BLaER1 treated with 17β-estradiol and CSF1 and Interleukin-3, amounts not matched to agents 10 nM and 100 nM (cell line): Measurements from ENCODE around the gene EPHA2.

Experiments
- H3K27ac ChIP-seq, 11 experiments: shearing (Covaris generic); formaldehyde crosslinking; 2 replicates each; pipeline ENCODE4 v1.8.1; 2022
- H3K27me3 ChIP-seq, 11 experiments: shearing (Covaris generic); formaldehyde crosslinking; 2 replicates each; pipeline ENCODE4 v1.8.1; 2022
- H3K36me3 ChIP-seq, 11 experiments: shearing (Covaris generic); formaldehyde crosslinking; 2 replicates each; pipeline ENCODE4 v1.8.1; 2022
- H3K4me1 ChIP-seq, 10 experiments: shearing (Covaris generic); formaldehyde crosslinking; 2 replicates each; pipeline ENCODE4 v1.8.1; 2022
- H3K4me2 ChIP-seq, 11 experiments: shearing (Covaris generic); formaldehyde crosslinking; 2 replicates each; pipeline ENCODE4 v1.8.1; 2022
- H3K4me3 ChIP-seq, 10 experiments: shearing (Covaris generic); formaldehyde crosslinking; 2 replicates each; pipeline ENCODE4 v1.8.1; 2022
- H3K9ac ChIP-seq, 11 experiments: shearing (Covaris generic); formaldehyde crosslinking; 2 replicates each; pipeline ENCODE4 v1.8.1; 2022
- H3K9me3 ChIP-seq, 11 experiments: shearing (Covaris generic); formaldehyde crosslinking; replicated peaks in 1 of 11; 2 replicates each; pipeline ENCODE4 v1.8.1; 2022
- H4K20me1 ChIP-seq, 11 experiments: shearing (Covaris generic); formaldehyde crosslinking; 2 replicates each; pipeline ENCODE4 v1.8.1; 2022
- Cebpa-rat ChIP-seq, 11 experiments: shearing (Covaris generic); IDR thresholded peaks; 2 replicates each; pipeline ENCODE4 v1.8.1; 2022

The EPHA2 gene

GRCh38 chr1:16158993-16159831 is 3.3 kb upstream of the EPHA2 start:
- Histone ChIP-seq H3K27me3 (peaks cover 29 to 66% (median 48%) of the 10 kb centered on the region in 11 experiments), H3K9me3 (no peaks in the 10 kb centered on the region), H3K4me3 (no peak overlapping the region), H3K4me2 (peak overlapping the region; percentile 77 to 100 (median 97); a peak in 21 of 22 replicates), H4K20me1 (peaks cover 0 to 43% (median 27%) of the 10 kb centered on the region in 11 experiments; a peak in 11 of 22 replicates), H3K27ac (no peak overlapping the region), H3K9ac (no peak overlapping the region), H3K4me1 (peaks cover 76 to 100% (median 89%) of the 10 kb centered on the region in 10 experiments), H3K36me3 (no peaks in the 10 kb centered on the region)
- no peak for TF ChIP-seq Cebpa-rat (IDR thresholded peaks at IDR 0.05)

GRCh38 chr1:16158025-16158424 is 2.2 kb upstream of the EPHA2 start:
- Histone ChIP-seq H3K9ac (no peak overlapping the region; a peak in 1 of 22 replicates), H3K4me1 (peaks cover 85 to 100% (median 89%) of the 10 kb centered on the region in 10 experiments)
- TF ChIP-seq Cebpa-rat (IDR thresholded peaks at IDR 0.05): peak in 1 of 11 experiments; percentile 2; a peak in 1 of 22 replicates

GRCh38 chr1:16156848-16157495 is 1.1 kb upstream of the EPHA2 start:
- Histone ChIP-seq H3K27ac (no peak overlapping the region), H3K4me3 (peak overlapping the region in 3 of 10 experiments; percentile 10 to 31 (median 30); a peak in 2 of 20 replicates), H3K9ac (no peak overlapping the region), H3K9me3 (no peaks in the 10 kb centered on the region), H3K36me3 (no peaks in the 10 kb centered on the region), H3K4me2 (peak overlapping the region; percentile 77 to 100 (median 97)), H3K4me1 (peaks cover 84 to 100% (median 89%) of the 10 kb centered on the region in 10 experiments), H4K20me1 (peaks cover 0 to 57% (median 32%) of the 10 kb centered on the region in 11 experiments; a peak in 11 of 22 replicates), H3K27me3 (peaks cover 41 to 72% (median 64%) of the 10 kb centered on the region in 11 experiments)
- no peak for TF ChIP-seq Cebpa-rat (IDR thresholded peaks at IDR 0.05)

More at GRCh38 chr1:16158025-16158424, 2.2 kb upstream of the EPHA2 start:
- Histone ChIP-seq H4K20me1 (peaks cover 0 to 53% (median 32%) of the 10 kb centered on the region in 11 experiments; a peak in 11 of 22 replicates), H3K36me3 (no peaks in the 10 kb centered on the region), H3K4me2 (peak overlapping the region; percentile 77 to 100 (median 97)), H3K4me3 (no peak overlapping the region), H3K27me3 (peaks cover 41 to 72% (median 59%) of the 10 kb centered on the region in 11 experiments), H3K9me3 (no peaks in the 10 kb centered on the region), H3K27ac (no peak overlapping the region)

GRCh38 chr1:16153999-16154673 is 1.7 kb downstream of the EPHA2 start:
- Histone ChIP-seq H3K27ac (peak overlapping the region in 1 of 11 experiments; percentile 41; a peak in 2 of 22 replicates), H3K36me3 (no peaks in the 10 kb centered on the region), H3K4me2 (peak overlapping the region; percentile 77 to 100 (median 97)), H3K4me3 (peak overlapping the region; percentile 48 to 70 (median 59); a peak in 17 of 20 replicates), H3K4me1 (peaks cover 87 to 98% (median 96%) of the 10 kb centered on the region in 10 experiments), H4K20me1 (peaks cover 0 to 61% (median 36%) of the 10 kb centered on the region in 11 experiments; a peak in 11 of 22 replicates), H3K9ac (peak overlapping the region in 4 of 11 experiments; percentile 27 to 59 (median 46); a peak in 4 of 22 replicates), H3K9me3 (no peaks in the 10 kb centered on the region), H3K27me3 (peaks cover 43 to 69% (median 60%) of the 10 kb centered on the region in 11 experiments)
- 0 out of 22 replicates have a peak, but pooled peaks of 2 of the 11 experiments have one; percentile 8 to 31 for TF ChIP-seq Cebpa-rat (IDR thresholded peaks at IDR 0.05)

- peak overlapping the region in 8 of 10 experiments; percentile 48 to 70 (median 59); a peak in 13 of 20 replicates for H3K4me3 ChIP-seq
- H3K27ac ChIP-seq: peak overlapping the region in 3 of 11 experiments; percentile 17 to 29 (median 27); a peak in 1 of 22 replicates
- H4K20me1 ChIP-seq: peaks cover 0 to 59% (median 30%) of the 10 kb centered on the region in 11 experiments; a peak in 11 of 22 replicates
- peaks cover 0 to 7% (median 0%) of the 10 kb centered on the region in 11 experiments; a peak in 2 of 22 replicates for H3K36me3 ChIP-seq
- peaks cover 48 to 68% (median 59%) of the 10 kb centered on the region in 11 experiments for H3K27me3 ChIP-seq
- TF ChIP-seq Cebpa-rat (IDR thresholded peaks at IDR 0.05): no peak
- peak overlapping the region in 6 of 11 experiments; percentile 15 to 59 (median 34); a peak in 2 of 22 replicates for H3K9ac ChIP-seq
- H3K4me2 ChIP-seq: peak overlapping the region; percentile 77 to 100 (median 97)
- no peaks in the 10 kb centered on the region for H3K9me3 ChIP-seq
- peaks cover 79 to 90% (median 88%) of the 10 kb centered on the region in 10 experiments for H3K4me1 ChIP-seq
These were observed 2.5 kb downstream of the EPHA2 start for GRCh38 chr1:16153096-16153998.

GRCh38 chr1:16152481-16153087 is 3.3 kb downstream of the EPHA2 start:
- H3K9me3 ChIP-seq: no peaks in the 10 kb centered on the region
- peak overlapping the region in 6 of 11 experiments; percentile 15 to 47 (median 24); a peak in 4 of 22 replicates for H3K9ac ChIP-seq
- peaks cover 46 to 67% (median 57%) of the 10 kb centered on the region in 11 experiments for H3K27me3 ChIP-seq
- H3K27ac ChIP-seq: peak overlapping the region in 4 of 11 experiments; percentile 7 to 29 (median 22); a peak in 3 of 22 replicates
- H3K4me1 ChIP-seq: peaks cover 71 to 83% (median 81%) of the 10 kb centered on the region in 10 experiments
- no peak for TF ChIP-seq Cebpa-rat (IDR thresholded peaks at IDR 0.05)
- H3K36me3 ChIP-seq: peaks cover 0 to 9% (median 0%) of the 10 kb centered on the region in 11 experiments; a peak in 2 of 22 replicates
- H3K4me2 ChIP-seq: peak overlapping the region; percentile 77 to 100 (median 97)
- H3K4me3 ChIP-seq: peak overlapping the region in 4 of 10 experiments; percentile 15 to 59 (median 21); a peak in 5 of 20 replicates
- H4K20me1 ChIP-seq: peaks cover 0 to 60% (median 28%) of the 10 kb centered on the region in 11 experiments; a peak in 11 of 22 replicates

- Histone ChIP-seq H3K4me1 (peaks cover 68 to 82% (median 79%) of the 10 kb centered on the region in 10 experiments), H3K36me3 (peaks cover 0 to 9% (median 0%) of the 10 kb centered on the region in 11 experiments; a peak in 2 of 22 replicates), H4K20me1 (peaks cover 0 to 61% (median 28%) of the 10 kb centered on the region in 11 experiments; a peak in 12 of 22 replicates), H3K27me3 (peaks cover 48 to 61% (median 54%) of the 10 kb centered on the region in 11 experiments), H3K4me3 (no peak overlapping the region; a peak in 1 of 20 replicates), H3K9me3 (no peaks in the 10 kb centered on the region), H3K4me2 (peak overlapping the region; percentile 24 to 98 (median 84)), H3K27ac (peak overlapping the region in 1 of 11 experiments; percentile 31; a peak in 1 of 22 replicates), H3K9ac (peak overlapping the region in 2 of 11 experiments; percentile 7 to 45; a peak in 1 of 22 replicates)
- no peak for TF ChIP-seq Cebpa-rat (IDR thresholded peaks at IDR 0.05)
These were observed 3.9 kb downstream of the EPHA2 start for GRCh38 chr1:16151995-16152384.
